H1 (cell line): Measurements from ENCODE around the gene SOSTDC1. TPM values are rescaled to one million over a fixed set of nuclear protein-coding genes. Genes with fewer than 3 reads are reported as not detected.

Experiments
- CTCF ChIA-PET: fragments of 300-600 bp; sonication (Branson Sonifier 250); formaldehyde crosslinking; loops from one replicate; lab custom pipeline; 2021; ENCODE audit not compliant: partially characterized antibody; lab: Charles Lee
- POLR2A ChIA-PET: fragments of 300-600 bp; sonication (Branson Sonifier 250); formaldehyde crosslinking; loops from one replicate; lab custom pipeline; 2021; ENCODE audit warnings: inconsistent platforms; ENCODE audit not compliant: partially characterized antibody; lab: Charles Lee
- DNase-seq, 2 experiments: peaks; one replicate each; pipeline versions ENCODE4 v3.0.0 to v3.0.0-alpha.2; 2010 to 2022; ENCODE audit warnings: low spot score in 2 of 2, low read depth in 1 of 2, mixed read lengths in 1 of 2
- FAIRE-seq: peaks from 2 replicates; lab custom pipeline; 2011; peaks lifted over from hg19 to GRCh38; lab: Jason Lieb, UNC
- H2AFZ ChIP-seq: 2 replicates; pipeline ENCODE4 v1.8.1; 2012; ENCODE audit warnings: low read length, inconsistent platforms
- H2AK5ac ChIP-seq: 2 replicates; pipeline ENCODE4 v1.6.1; 2013; ENCODE audit warnings: low read depth, low read length
- H2BK120ac ChIP-seq: replicated peaks from 2 replicates; pipeline ENCODE3; 2013; ENCODE audit warnings: low read depth, low read length, inconsistent platforms
- H2BK12ac ChIP-seq: 2 replicates; pipeline ENCODE4 v1.6.1; 2013; ENCODE audit warnings: low read depth, low read length
- H2BK15ac ChIP-seq: 2 replicates; pipeline ENCODE4 v1.6.1; 2013; ENCODE audit warnings: low read length
- H2BK20ac ChIP-seq: 2 replicates; pipeline ENCODE4 v1.6.1; 2013; ENCODE audit warnings: low read length
- H2BK5ac ChIP-seq: 2 replicates; pipeline ENCODE4 v1.6.1; 2013; ENCODE audit warnings: low read depth, low read length
- H3K14ac ChIP-seq: 2 replicates; pipeline ENCODE4 v1.6.1; 2013; ENCODE audit warnings: inconsistent platforms; ENCODE audit not compliant: insufficient read length
- H3K18ac ChIP-seq: 2 replicates; pipeline ENCODE4 v1.6.1; 2013; ENCODE audit warnings: low read length; ENCODE audit errors: extremely low read depth
- H3K23ac ChIP-seq: 2 replicates; pipeline ENCODE4 v1.6.1; 2013; ENCODE audit warnings: inconsistent platforms; ENCODE audit not compliant: insufficient read length
- H3K23me2 ChIP-seq: 2 replicates; pipeline ENCODE4 v1.6.1; 2013; ENCODE audit warnings: low read depth, low read length
- H3K27ac ChIP-seq: 2 replicates; pipeline ENCODE4 v1.6.1; 2011; ENCODE audit warnings: low read depth, low read length, inconsistent platforms
- H3K27me3 ChIP-seq, 4 experiments: replicated peaks in 1 of 4; 1 replicate in 1 of 4; 2 replicates in 3 of 4; pipeline versions ENCODE4 v1.6.1 to v1.8.1; 2011 to 2013; ENCODE audit warnings: low read length in 3 of 4, mild to moderate bottlenecking in 3 of 4, inconsistent platforms in 2 of 4, mixed read lengths in 2 of 4, moderate library complexity in 1 of 4; ENCODE audit not compliant: control insufficient read depth in 3 of 4, insufficient read depth in 3 of 4; ENCODE audit errors: extremely low read depth in 1 of 4
- H3K36me3 ChIP-seq, 4 experiments: 2 replicates each; pipeline versions ENCODE4 v1.6.1 to v1.8.1; 2011 to 2013; ENCODE audit warnings: mild to moderate bottlenecking in 4 of 4, low read length in 3 of 4, moderate library complexity in 2 of 4, control low read depth in 1 of 4, inconsistent platforms in 1 of 4; ENCODE audit not compliant: insufficient read depth in 4 of 4, control insufficient read depth in 2 of 4
- H3K4ac ChIP-seq: replicated peaks from 2 replicates; pipeline ENCODE3; 2013; ENCODE audit warnings: low read length, low read depth, mixed read lengths, inconsistent platforms; ENCODE audit not compliant: insufficient read length
- H3K4me1 ChIP-seq, 4 experiments: replicated peaks in 1 of 4; 1 replicate in 1 of 4; 2 replicates in 3 of 4; pipeline versions ENCODE4 v1.6.1 to v1.8.1; 2011 to 2013; ENCODE audit warnings: low read length in 3 of 4, inconsistent platforms in 2 of 4, mixed read lengths in 1 of 4; ENCODE audit not compliant: insufficient read depth in 4 of 4, control insufficient read depth in 3 of 4
- H3K4me2 ChIP-seq, 2 experiments: 2 replicates each; pipeline versions ENCODE4 v1.6.1 to v1.8.1; 2011 to 2013; ENCODE audit warnings: low read depth in 2 of 2, low read length in 2 of 2, control low read depth in 1 of 2, inconsistent platforms in 1 of 2, mild to moderate bottlenecking in 1 of 2; ENCODE audit not compliant: insufficient read depth in 1 of 2
- H3K4me3 ChIP-seq, 4 experiments: fragments of 200-600, 300-600 bp in 1 of 4; sonication (generic), shearing (Covaris generic), sonication (Bioruptor Twin) in 1 of 4; 2 replicates each; pipeline versions ENCODE4 v1.5.1 to v1.8.1; 2011 to 2016; ENCODE audit warnings: low read length in 4 of 4, low read depth in 3 of 4, control low read depth in 2 of 4, inconsistent platforms in 2 of 4, mild to moderate bottlenecking in 2 of 4, mixed read lengths in 1 of 4, moderate library complexity in 1 of 4; ENCODE audit not compliant: insufficient read depth in 2 of 4; ENCODE audit errors: extremely low read depth in 1 of 4
- H3K56ac ChIP-seq: replicated peaks from 2 replicates; pipeline ENCODE3; 2013; ENCODE audit warnings: low read depth, mild to moderate bottlenecking, mixed read lengths, low read length, inconsistent platforms; ENCODE audit not compliant: insufficient read length
- H3K79me1 ChIP-seq: 2 replicates; pipeline ENCODE4 v1.6.1; 2013; ENCODE audit warnings: low read depth, low read length, control low read depth
- H3K79me2 ChIP-seq, 2 experiments: 2 replicates each; pipeline versions ENCODE4 v1.6.1 to v1.8.1; 2012 to 2013; ENCODE audit warnings: low read length in 2 of 2, mild to moderate bottlenecking in 2 of 2, inconsistent platforms in 1 of 2; ENCODE audit not compliant: insufficient read depth in 2 of 2, control insufficient read depth in 1 of 2
- H3K9ac ChIP-seq, 4 experiments: replicated peaks in 1 of 4; 1 replicate in 1 of 4; 2 replicates in 3 of 4; pipeline versions ENCODE4 v1.6.1 to v1.8.1; 2011 to 2013; ENCODE audit warnings: low read depth in 3 of 4, low read length in 3 of 4, control low read depth in 2 of 4, mild to moderate bottlenecking in 2 of 4, moderate library complexity in 2 of 4, inconsistent platforms in 1 of 4; ENCODE audit errors: extremely low read depth in 1 of 4
- H3K9me3 ChIP-seq, 2 experiments: 2 replicates each; pipeline versions ENCODE4 v1.6.1 to v1.8.1; 2012 to 2013; ENCODE audit warnings: mild to moderate bottlenecking in 2 of 2, moderate library complexity in 2 of 2, control low read depth in 1 of 2, inconsistent platforms in 1 of 2, low read depth in 1 of 2, low read length in 1 of 2, mixed read lengths in 1 of 2; ENCODE audit not compliant: insufficient read depth in 2 of 2
- H4K20me1 ChIP-seq, 2 experiments: replicated peaks in 1 of 2; 2 replicates each; pipeline versions ENCODE3 to v1.8.1; 2011 to 2013; ENCODE audit warnings: inconsistent platforms in 2 of 2, low read length in 2 of 2, mild to moderate bottlenecking in 1 of 2; ENCODE audit not compliant: insufficient read depth in 2 of 2, control insufficient read depth in 1 of 2
- H4K5ac ChIP-seq: 2 replicates; pipeline ENCODE4 v1.6.1; 2013; ENCODE audit warnings: low read length, low read depth, mixed read lengths, inconsistent platforms; ENCODE audit not compliant: insufficient read length
- H4K8ac ChIP-seq: 2 replicates; pipeline ENCODE4 v1.8.0; 2013; ENCODE audit warnings: mild to moderate bottlenecking, moderate library complexity, low read length, inconsistent platforms; ENCODE audit not compliant: insufficient read depth; ENCODE audit errors: extremely low read depth
- H4K91ac ChIP-seq: replicated peaks from 2 replicates; pipeline ENCODE3; 2013; ENCODE audit warnings: low read length, mixed read lengths, inconsistent platforms; ENCODE audit not compliant: insufficient read length
- CTBP2 ChIP-seq: IDR thresholded peaks from 2 replicates; pipeline ENCODE4 v1.7.0; 2011; ENCODE audit warnings: borderline replicate concordance, mild to moderate bottlenecking, moderate library complexity, mixed read lengths, low read length; ENCODE audit not compliant: insufficient read depth, insufficient read length
- E2F6 ChIP-seq: IDR thresholded peaks from 2 replicates; pipeline ENCODE4 v1.6.1; 2012; ENCODE audit warnings: inconsistent platforms
- JUN ChIP-seq: IDR thresholded peaks from 2 replicates; pipeline ENCODE4 v1.6.1; 2011; ENCODE audit warnings: low read depth, mild to moderate bottlenecking, improper control_type of control experiment, low read length
- JUND ChIP-seq: IDR thresholded peaks from 2 replicates; pipeline ENCODE4 v1.6.1; 2011; ENCODE audit warnings: mild to moderate bottlenecking, improper control_type of control experiment, low read length
- NANOG ChIP-seq: IDR thresholded peaks from 2 replicates; pipeline ENCODE4 v1.6.1; 2011; ENCODE audit warnings: low read length, low read depth, mild to moderate bottlenecking, inconsistent platforms; ENCODE audit not compliant: insufficient read depth, poor library complexity, severe bottlenecking
- PHF8 ChIP-seq: fragments of 200-600 bp; sonication (generic); conservative IDR thresholded peaks from 2 replicates; pipeline ENCODE4 v1.7.1; 2012; ENCODE audit warnings: low read depth, mild to moderate bottlenecking, inconsistent platforms, low read length, moderate library complexity
- SIX5 ChIP-seq: IDR thresholded peaks from 2 replicates; pipeline ENCODE4 v1.6.1; 2011; ENCODE audit warnings: mild to moderate bottlenecking, low read depth, low read length
- TAF1 ChIP-seq: IDR thresholded peaks from 2 replicates; pipeline ENCODE4 v1.6.1; 2011; ENCODE audit warnings: mild to moderate bottlenecking, low read depth, low read length
- TEAD4 ChIP-seq: IDR thresholded peaks from 2 replicates; pipeline ENCODE4 v1.6.1; 2012; ENCODE audit warnings: low read depth, low read length, inconsistent platforms, mixed read lengths
- WGBS, 2 experiments: shearing (Covaris generic) in 1 of 2; methylation state at CpG; one replicate each; pipeline versions ENCODE4 v1.1.6 to v1.1.7; 2013 to 2015; ENCODE audit warnings: low lambda C conversion rate in 2 of 2, mixed read lengths in 2 of 2, inconsistent platforms in 1 of 2, low coverage in 1 of 2, missing lambda C conversion rate in 1 of 2; ENCODE audit not compliant: insufficient replicate concordance in 2 of 2, insufficient coverage in 1 of 2, insufficient read length in 1 of 2; ENCODE audit errors: extremely low coverage in 1 of 2, missing lambda C conversion rate in 1 of 2; 5-methylcytosine and 5-hydroxymethylcytosine counted together
- polyA plus RNA-seq, 7 experiments: library from polyadenylated mRNA; depleted of rRNA in 3 of 7; stranded (reverse) in 5 of 7; unstranded in 2 of 7; fragments of >200 nt in 5 of 7; fragments of 200-250 nt in 2 of 7; gene quantifications; 1 replicate in 5 of 7; 2 replicates in 1 of 7; 4 replicates in 1 of 7; pipeline versions ENCODE4 v1.2.1 to v1.2.3, GENCODE V29; 2011 to 2013; ENCODE audit warnings: missing spikeins in 2 of 7, mixed read lengths in 2 of 7
- total RNA-seq: library from RNA; stranded (reverse); fragmentation: NEBNext Ultra II Directional; extraction: Animal tissue kit (Norgen Biotek cat#: 25700); gene quantifications from 2 replicates; pipeline ENCODE4 v1.2.1, GENCODE V29; 2021
- TF ChIP-seq, protein P1 (sequence below): IDR thresholded peaks from 2 replicates; pipeline ENCODE4 v1.6.1; 2011; ENCODE audit warnings: low read depth, mild to moderate bottlenecking, low read length; ENCODE audit not compliant: insufficient read depth

Gene SOSTDC1
- total and polyA plus RNA-seq, 2 of the 8 experiments (the other 6 are each of a cell fraction or from before 2014, with no cell fraction given): 0.35 to 0.79 TPM

DNA sequence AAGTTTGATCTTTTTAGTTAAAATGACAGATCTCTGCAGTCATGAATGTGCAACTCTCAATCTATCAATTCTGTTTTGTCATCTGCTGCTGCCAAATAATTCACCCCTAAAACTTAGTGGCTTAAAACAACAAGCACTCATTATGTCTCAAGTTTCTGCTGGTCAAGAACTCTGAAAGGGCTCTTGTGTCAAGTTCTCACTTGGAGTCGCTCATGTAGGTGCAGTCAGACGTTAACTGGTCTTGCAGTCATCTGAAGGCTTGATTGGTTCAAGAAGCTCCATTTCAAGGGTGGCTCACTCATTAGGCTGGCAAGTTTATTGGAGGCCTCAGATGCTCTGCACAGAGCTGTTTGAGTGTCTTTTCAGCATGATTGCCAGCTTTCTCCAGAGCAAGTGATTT lies 32.6 kb upstream of the SOSTDC1 start:
- H2BK12ac ChIP-seq: no peak overlapping the region
- H3K23ac ChIP-seq: no peak overlapping the region
- no peak overlapping the region for H3K4ac ChIP-seq
- H3K79me1 ChIP-seq: no peaks in the 10 kb centered on the region
- 82% methylated on average over 2 of the region's 2 CpGs; no CpG with 5 or more reads in 1 of the 2 experiments for WGBS, 2 experiments
- H3K4me2 ChIP-seq: no peak overlapping the region
- H4K5ac ChIP-seq: no peak overlapping the region
- DNase-seq: no peak
- H2AFZ ChIP-seq: no peak overlapping the region
- H3K27ac ChIP-seq: no peak overlapping the region
- CTCF ChIA-PET: interaction anchor here (0.8 to 1.4 kb wide), 3 partner anchors 12 to 67 kb away, joined by 3 to 6 read pairs (median 4); no protein-coding TSS in a partner anchor
- H2AK5ac ChIP-seq: no peak overlapping the region
- no peaks in the 10 kb centered on the region; a peak in 1 of 4 replicates for H3K9me3 ChIP-seq
- no peak overlapping the region for H3K18ac ChIP-seq
- no peak for FAIRE-seq
- H4K8ac ChIP-seq: no peak overlapping the region
- no peak overlapping the region for H3K9ac ChIP-seq
- no peaks in the 10 kb centered on the region for H4K20me1 ChIP-seq
- no peak for TF ChIP-seq TEAD4
- TF ChIP-seq CTBP2: no peak
- no peak for TF ChIP-seq SIX5
- no peak for TF ChIP-seq JUN
- TF ChIP-seq TAF1: no peak
- TF ChIP-seq E2F6: no peak
- no peak for TF ChIP-seq JUND
- TF ChIP-seq, protein P1, sequence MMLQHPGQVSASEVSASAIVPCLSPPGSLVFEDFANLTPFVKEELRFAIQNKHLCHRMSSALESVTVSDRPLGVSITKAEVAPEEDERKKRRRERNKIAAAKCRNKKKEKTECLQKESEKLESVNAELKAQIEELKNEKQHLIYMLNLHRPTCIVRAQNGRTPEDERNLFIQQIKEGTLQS: no peak
- TF ChIP-seq NANOG: no peak
- no peak for TF ChIP-seq PHF8
- no peak overlapping the region for H2BK120ac ChIP-seq
- no peak overlapping the region for H3K4me3 ChIP-seq
- no peak overlapping the region for H2BK15ac ChIP-seq
- POLR2A ChIA-PET: no interaction called here
- no peaks in the 10 kb centered on the region for H3K27me3 ChIP-seq
- H3K56ac ChIP-seq: no peak overlapping the region
- no peak overlapping the region for H2BK5ac ChIP-seq
- no peaks in the 10 kb centered on the region for H3K23me2 ChIP-seq
- no peaks in the 10 kb centered on the region for H3K4me1 ChIP-seq
- no peak overlapping the region for H3K14ac ChIP-seq
- H4K91ac ChIP-seq: no peak overlapping the region
- H3K79me2 ChIP-seq: no peaks in the 10 kb centered on the region
- no peak overlapping the region for H2BK20ac ChIP-seq
- H3K36me3 ChIP-seq: no peaks in the 10 kb centered on the region
